HG02610 (cell line): ENCODE data around the gene LTBP1.

ENCODE experiments used
- ATAC-seq: cut with Tn5 transposase; IDR thresholded peaks from one replicate; pipeline ENCODE4 v1.9.1; 2021; ENCODE audit warnings: mild to moderate bottlenecking, moderate library complexity; ENCODE audit not compliant: unreplicated experiment

The LTBP1 gene

GRCh38 chr2:33322612-33323011, 375.9 kb downstream of the LTBP1 start:
- ATAC-seq, result no peak

GRCh38 chr2:33323957-33324356, 377.2 kb downstream of the LTBP1 start:
- ATAC-seq, result no peak

GRCh38 chr2:33326100-33326499, 379.3 kb downstream of the LTBP1 start:
- no peak for ATAC-seq

DNA sequence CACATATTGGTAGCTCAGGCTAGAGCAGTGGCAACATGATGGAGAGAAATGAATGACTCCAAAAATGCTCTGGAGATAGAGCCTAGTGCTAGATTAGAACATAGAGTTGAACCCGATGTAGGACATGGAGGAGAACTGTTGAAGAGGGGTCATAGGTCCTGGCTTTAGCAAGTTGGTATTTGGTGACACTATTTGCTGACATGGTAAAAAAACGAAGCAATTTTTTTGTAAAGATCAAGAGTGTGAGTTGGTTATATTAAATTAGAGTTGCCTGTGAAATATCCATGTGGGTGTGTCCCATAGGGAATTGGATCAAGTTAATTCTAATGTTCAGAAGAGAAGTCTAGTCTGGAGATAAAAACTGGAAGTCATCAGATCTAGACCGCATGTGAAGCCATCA, 386.7 kb downstream of the LTBP1 start:
- ATAC-seq, result no peak

DNA sequence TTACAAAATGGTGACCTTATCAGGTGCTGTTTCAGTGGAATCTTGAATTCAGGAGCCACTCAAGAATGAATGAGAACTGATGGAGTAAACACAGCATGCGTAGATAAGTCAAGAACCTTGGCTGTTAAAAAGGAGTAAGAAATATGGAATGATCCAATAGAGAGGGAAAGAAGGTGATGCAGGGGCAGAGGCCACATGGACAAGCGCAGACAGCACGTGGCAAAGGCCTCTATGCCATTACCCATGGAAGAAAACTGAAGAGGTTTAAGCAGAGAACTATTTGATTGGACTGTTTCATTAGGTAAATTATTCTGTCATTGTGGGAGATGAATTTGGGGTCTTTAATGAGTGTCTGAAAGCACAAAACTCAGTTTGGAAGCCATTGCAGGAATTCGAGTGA, 387.3 kb downstream of the LTBP1 start:
- no peak for ATAC-seq

- no peak for ATAC-seq
These were observed 388.8 kb downstream of the LTBP1 start for GRCh38 chr2:33335516-33335915.

- ATAC-seq, result peak; percentile 71
These were observed 389.4 kb downstream of the LTBP1 start for GRCh38 chr2:33336036-33336625.

- ATAC-seq, result no peak
These were observed 390.7 kb downstream of the LTBP1 start for GRCh38 chr2:33337385-33337960.

- no peak for ATAC-seq
These were observed 391.2 kb downstream of the LTBP1 start for GRCh38 chr2:33337981-33338380.

DNA sequence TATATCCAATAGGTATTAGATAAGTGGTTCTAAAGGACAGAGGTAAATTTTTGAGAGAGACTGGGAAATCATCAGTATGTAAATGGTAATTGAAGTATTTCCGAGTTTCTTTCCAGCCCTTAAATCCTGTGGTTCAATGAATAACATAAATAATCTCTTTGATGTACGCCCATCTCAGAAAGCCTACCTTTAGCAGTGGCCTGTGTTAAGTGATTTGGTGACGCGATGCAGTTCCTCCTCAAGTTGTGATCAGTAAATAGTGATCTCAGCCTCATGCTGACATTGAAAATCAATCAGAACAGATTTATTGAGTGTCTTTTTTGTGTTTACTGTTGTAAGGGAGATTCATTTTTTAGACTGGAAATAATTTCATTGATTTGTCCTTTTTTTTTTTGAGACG, 392.5 kb downstream of the LTBP1 start:
- ATAC-seq, result no peak

- ATAC-seq, result no peak
These were observed 393.5 kb downstream of the LTBP1 start for GRCh38 chr2:33340280-33340679.

DNA sequence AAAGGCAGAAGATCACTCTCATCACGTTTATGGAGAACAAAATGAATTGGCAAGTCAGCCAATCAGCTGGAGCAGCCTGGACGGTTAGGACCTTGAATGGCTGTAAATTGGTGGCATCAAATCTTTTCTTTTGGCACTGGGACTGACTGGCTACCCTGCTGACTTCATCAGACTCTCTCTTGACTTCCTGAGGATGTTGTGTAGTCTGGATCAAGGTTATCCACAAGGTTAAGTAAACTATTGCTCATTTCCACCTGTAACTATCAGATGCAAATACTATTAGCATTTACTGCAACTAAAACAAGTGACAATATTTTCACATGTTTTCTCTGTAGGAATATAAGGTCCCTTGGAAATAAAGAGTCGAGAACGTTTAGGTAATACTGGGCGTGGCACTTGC, 395.4 kb downstream of the LTBP1 start:
- no peak for ATAC-seq

GRCh38 chr2:33342705-33343104, 396.0 kb downstream of the LTBP1 start:
- ATAC-seq, result no peak

- ATAC-seq, result no peak
These were observed 396.7 kb downstream of the LTBP1 start for GRCh38 chr2:33343387-33343895.

DNA sequence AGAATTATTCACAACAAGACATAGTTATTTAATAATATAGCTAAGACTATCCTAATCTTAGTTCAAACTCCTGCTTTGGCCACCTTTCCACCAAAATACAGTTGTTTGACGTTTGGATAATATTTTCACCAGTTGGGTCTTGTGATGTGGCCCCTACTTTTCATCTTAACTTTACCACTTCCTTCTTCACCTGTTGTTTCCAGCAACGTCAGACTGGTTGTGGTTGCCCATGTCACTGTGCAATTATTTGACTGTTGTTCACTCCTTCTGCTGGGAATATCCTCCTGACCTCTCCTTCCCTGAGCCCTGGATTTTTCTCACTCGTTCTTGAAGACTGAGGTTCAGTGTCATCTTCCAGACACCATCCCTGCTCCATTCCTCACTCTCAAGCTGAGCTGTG, 397.5 kb downstream of the LTBP1 start:
- no peak for ATAC-seq

- ATAC-seq, result no peak
These were observed 401.1 kb downstream of the LTBP1 start for GRCh38 chr2:33347856-33348255.

DNA sequence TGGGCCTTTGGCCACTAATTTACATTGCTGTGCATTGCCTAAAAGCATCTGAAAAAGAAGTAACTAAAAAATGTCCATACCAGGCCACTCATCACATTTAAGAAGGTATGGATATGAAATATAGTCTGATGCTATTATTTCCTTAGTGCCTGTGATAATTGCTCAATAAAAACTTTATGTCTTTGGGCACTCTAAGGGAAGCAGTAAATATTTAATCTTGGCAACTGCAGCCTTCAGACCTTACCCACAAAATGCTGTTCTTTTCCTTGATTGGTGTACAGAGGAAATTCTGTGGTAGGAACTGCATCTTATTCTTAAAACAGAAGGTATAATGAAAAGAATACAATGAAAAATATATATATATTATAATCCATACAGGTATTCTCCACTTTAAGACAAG, 403.9 kb downstream of the LTBP1 start:
- ATAC-seq, result no peak

DNA sequence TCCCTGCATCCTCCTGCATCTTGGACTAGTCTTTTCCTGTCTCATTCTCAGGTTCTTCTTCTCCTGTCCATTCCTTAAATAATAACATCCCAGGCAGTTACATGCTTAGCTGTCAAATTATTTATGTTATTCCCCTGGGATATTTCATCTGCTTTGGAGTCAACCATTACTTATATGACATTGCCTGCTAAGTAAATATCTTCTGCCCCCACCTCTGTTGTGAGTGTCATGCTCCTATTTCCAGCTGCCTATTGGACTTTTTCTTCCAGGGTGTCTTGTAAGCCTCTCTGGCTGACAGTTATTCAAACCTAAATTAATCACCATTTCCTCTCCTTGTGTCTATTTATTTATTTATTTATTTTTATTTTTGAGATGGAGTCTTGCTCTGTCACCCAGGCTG, 405.0 kb downstream of the LTBP1 start:
- no peak for ATAC-seq

GRCh38 chr2:33354981-33355380, 408.2 kb downstream of the LTBP1 start:
- no peak for ATAC-seq

DNA sequence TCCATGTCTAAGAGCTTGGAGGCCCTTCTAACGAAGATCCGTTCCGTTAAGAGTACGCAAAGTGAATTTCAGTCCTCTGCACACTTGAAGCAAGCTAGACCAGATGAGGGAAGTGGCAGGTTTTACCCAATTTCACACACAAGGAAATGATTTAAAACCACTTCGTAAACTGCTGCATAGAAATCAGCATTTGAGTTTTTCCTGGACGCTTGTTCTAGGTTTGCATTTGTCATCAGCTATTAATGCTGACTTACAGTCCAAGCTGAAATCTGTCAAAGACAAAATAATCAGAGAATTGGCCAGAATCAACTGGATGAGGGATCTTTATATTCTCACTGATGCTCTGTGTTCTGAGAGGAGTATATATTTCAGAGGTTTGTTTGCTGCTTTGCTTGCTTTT, 412.1 kb downstream of the LTBP1 start:
- no peak for ATAC-seq

DNA sequence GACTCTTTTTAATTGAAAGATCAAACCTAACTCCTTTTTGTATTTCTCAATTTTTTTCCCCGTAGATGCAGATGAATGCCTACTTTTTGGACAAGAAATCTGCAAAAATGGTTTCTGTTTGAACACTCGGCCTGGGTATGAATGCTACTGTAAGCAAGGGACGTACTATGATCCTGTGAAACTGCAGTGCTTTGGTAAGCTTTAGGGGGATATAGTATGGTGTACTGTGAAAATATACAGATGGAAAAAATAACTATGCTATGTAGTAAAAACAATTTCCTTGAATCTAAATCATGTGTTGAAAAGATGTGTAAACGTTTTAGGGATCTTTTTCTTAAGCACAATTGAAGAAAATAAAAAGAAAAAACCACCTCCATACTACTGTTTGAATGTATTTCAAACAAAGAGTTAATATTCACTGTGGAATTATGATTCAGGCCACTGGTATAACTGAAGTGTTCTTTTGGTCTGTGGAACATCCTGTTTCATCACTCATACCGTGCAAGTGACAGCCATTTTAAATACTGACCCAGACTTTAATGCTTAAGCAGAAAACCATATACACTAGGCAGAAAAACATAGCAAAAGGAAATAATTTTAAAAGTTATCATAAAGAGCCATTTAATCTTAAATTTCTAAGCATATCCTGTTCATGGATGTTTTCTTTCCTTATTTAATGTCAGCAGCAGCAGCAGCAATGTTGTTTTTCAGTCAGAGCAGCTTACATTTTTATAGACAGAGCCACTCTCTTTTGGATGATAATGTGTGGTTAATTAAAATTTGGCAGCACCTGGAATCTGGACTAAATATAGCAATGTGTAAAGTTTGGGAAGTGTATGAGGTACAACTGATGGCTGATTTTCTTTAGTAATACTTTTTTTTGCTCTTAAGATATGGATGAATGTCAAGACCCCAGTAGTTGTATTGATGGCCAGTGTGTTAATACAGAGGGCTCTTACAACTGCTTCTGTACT, 416.9 kb downstream of the LTBP1 start:
- no peak for ATAC-seq
